Measurements from ENCODE around the gene CPN2. TPM values are rescaled to one million over a fixed set of nuclear protein-coding genes. Genes with fewer than 3 reads are reported as not detected.

Gene CPN2
- total RNA-seq, 1 experiment from 2014 or later: 0.08 TPM

DNA sequence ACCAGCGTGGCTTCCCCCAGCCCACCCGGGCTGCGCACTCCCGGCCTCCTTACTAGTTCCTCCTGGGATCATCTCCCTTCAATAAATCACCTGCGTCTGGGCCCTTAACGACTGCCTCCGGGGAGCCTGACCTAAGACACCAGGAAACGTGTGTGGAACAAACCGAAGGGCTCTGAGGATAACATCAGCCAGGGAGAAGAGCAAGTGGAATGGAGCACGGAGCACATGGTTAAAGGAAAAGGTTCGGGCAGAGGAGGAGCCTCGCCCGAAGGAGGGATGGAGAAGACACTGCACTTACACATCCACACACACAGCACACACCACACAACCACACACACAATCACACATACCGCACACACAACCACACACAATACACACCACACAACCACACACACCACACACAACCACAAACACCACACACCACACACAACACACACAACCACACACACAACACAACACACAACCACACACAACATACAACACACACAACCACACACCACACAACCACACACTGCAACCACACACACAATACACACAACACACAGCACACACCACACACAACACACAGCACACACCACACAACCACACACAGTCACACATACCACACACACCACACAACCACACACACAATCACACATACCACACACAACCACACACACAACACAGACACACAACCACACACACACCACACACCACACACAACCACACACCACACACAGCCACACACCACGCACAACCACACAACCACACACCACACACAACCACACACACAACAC is 24.7 kb downstream of the CPN2 start:
- Histone ChIP-seq H3K27ac (ENCODE audit: low read length) (no peak overlapping the region), H3K36me3 (ENCODE audit: control insufficient read depth, insufficient read depth, low read length) (no peaks in the 10 kb centered on the region), H3K4me3 (ENCODE audit: low read depth in 2 of 2, low read length in 2 of 2) (no peak overlapping the region), H3K4me1 (ENCODE audit: control insufficient read depth, insufficient read depth, low read length) (peaks cover 8% of the 10 kb centered on the region; the same call in 1 of the 2 replicates), H3K9me3 (ENCODE audit: control insufficient read depth, insufficient read depth, low read depth, low read length) (no peaks in the 10 kb centered on the region), H3K27me3 (ENCODE audit: control insufficient read depth, insufficient read depth, low read length) (no peaks in the 10 kb centered on the region)
- no TSS peak for BruUV-seq (replicated peaks)
- TF ChIP-seq, protein P1, sequence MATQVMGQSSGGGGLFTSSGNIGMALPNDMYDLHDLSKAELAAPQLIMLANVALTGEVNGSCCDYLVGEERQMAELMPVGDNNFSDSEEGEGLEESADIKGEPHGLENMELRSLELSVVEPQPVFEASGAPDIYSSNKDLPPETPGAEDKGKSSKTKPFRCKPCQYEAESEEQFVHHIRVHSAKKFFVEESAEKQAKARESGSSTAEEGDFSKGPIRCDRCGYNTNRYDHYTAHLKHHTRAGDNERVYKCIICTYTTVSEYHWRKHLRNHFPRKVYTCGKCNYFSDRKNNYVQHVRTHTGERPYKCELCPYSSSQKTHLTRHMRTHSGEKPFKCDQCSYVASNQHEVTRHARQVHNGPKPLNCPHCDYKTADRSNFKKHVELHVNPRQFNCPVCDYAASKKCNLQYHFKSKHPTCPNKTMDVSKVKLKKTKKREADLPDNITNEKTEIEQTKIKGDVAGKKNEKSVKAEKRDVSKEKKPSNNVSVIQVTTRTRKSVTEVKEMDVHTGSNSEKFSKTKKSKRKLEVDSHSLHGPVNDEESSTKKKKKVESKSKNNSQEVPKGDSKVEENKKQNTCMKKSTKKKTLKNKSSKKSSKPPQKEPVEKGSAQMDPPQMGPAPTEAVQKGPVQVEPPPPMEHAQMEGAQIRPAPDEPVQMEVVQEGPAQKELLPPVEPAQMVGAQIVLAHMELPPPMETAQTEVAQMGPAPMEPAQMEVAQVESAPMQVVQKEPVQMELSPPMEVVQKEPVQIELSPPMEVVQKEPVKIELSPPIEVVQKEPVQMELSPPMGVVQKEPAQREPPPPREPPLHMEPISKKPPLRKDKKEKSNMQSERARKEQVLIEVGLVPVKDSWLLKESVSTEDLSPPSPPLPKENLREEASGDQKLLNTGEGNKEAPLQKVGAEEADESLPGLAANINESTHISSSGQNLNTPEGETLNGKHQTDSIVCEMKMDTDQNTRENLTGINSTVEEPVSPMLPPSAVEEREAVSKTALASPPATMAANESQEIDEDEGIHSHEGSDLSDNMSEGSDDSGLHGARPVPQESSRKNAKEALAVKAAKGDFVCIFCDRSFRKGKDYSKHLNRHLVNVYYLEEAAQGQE (IDR thresholded peaks at IDR 0.05; ENCODE audit: insufficient read depth in 1 of 2, low read depth in 2 of 2, low read length in 1 of 2): no peak
- no peak for TF ChIP-seq SIN3A (IDR thresholded peaks at IDR 0.05; ENCODE audit: borderline replicate concordance, insufficient read depth, low read depth, low read length)
- no peak for ATAC-seq
- ChIA-PET CTCF (no interaction called here), POLR2A (interaction anchor here (0.7 kb wide), 1 partner anchor 192 kb away, joined by 3 read pairs; no protein-coding TSS in a partner anchor)
- no peak for DNase-seq (ENCODE audit: low read depth, low spot score)
- in situ Hi-C loops (cut with HindIII; ENCODE audit: low pct_unique_long_range_greater_than_20kb, low sequenced_read_pairs) (no loop called here), intact Hi-C loops (cut with micrococcal nuclease; ENCODE audit: unreplicated experiment) (no loop called here)

DNA sequence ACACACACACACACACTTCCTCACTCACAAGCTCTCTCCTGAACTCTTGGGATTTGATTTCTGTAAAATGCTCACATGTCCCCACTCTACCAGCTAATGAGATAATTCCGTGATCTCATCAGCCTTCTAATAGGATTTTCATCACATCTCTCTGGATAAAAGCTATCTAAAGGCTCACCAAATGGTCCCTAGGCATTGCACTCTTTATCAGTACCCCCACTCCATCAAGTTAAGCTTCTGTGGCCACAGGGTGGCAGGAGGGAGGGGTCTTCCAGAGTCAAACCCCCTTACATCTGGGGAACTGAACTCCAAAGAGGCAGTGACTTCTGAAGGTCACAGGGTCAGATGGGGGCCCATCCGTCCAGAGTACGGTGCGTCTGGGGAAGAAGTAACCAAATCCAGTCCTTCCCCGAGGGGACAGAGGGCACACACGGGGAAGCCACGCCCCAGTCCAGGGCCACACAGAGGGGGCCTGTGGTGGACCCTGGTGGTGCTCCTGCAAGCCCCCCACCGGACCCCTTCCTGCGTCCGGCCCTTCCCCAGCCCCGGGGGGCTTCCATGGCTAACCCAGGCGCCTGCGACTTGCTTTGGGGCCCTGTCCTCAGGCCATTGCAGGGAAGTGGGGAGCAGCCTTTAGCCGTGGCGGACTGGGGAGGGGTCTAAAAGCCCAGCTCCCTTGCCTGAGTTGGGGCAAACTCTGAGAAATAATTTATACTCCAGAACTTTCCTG is 25.5 kb downstream of the CPN2 start:
- H3K4me1 ChIP-seq (ENCODE audit: control insufficient read depth, insufficient read depth, low read length): peaks cover 8% of the 10 kb centered on the region; the same call in 1 of the 2 replicates
- H3K4me3 ChIP-seq (ENCODE audit: low read depth in 2 of 2, low read length in 2 of 2): no peak overlapping the region
- intact Hi-C loops (cut with micrococcal nuclease; ENCODE audit: unreplicated experiment) (no loop called here), in situ Hi-C loops (cut with HindIII; ENCODE audit: low pct_unique_long_range_greater_than_20kb, low sequenced_read_pairs) (no loop called here)
- POLR2A ChIA-PET: interaction anchor here (0.7 kb wide), 1 partner anchor 191 kb away, joined by 3 read pairs; no protein-coding TSS in a partner anchor
- H3K9me3 ChIP-seq (ENCODE audit: control insufficient read depth, insufficient read depth, low read depth, low read length): no peaks in the 10 kb centered on the region
- DNase-seq (ENCODE audit: low read depth, low spot score) (no peak), ATAC-seq (no peak)
- no peak overlapping the region for H3K27ac ChIP-seq (ENCODE audit: low read length)
- H3K36me3 ChIP-seq (ENCODE audit: control insufficient read depth, insufficient read depth, low read length): no peaks in the 10 kb centered on the region
- CTCF ChIA-PET: interaction anchor here (0.7 kb wide), 1 partner anchor 565 kb away, joined by 3 read pairs; no protein-coding TSS in a partner anchor
- no peaks in the 10 kb centered on the region for H3K27me3 ChIP-seq (ENCODE audit: control insufficient read depth, insufficient read depth, low read length)
- TF ChIP-seq, protein P2, sequence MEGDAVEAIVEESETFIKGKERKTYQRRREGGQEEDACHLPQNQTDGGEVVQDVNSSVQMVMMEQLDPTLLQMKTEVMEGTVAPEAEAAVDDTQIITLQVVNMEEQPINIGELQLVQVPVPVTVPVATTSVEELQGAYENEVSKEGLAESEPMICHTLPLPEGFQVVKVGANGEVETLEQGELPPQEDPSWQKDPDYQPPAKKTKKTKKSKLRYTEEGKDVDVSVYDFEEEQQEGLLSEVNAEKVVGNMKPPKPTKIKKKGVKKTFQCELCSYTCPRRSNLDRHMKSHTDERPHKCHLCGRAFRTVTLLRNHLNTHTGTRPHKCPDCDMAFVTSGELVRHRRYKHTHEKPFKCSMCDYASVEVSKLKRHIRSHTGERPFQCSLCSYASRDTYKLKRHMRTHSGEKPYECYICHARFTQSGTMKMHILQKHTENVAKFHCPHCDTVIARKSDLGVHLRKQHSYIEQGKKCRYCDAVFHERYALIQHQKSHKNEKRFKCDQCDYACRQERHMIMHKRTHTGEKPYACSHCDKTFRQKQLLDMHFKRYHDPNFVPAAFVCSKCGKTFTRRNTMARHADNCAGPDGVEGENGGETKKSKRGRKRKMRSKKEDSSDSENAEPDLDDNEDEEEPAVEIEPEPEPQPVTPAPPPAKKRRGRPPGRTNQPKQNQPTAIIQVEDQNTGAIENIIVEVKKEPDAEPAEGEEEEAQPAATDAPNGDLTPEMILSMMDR (IDR thresholded peaks at IDR 0.05): no peak
- TF ChIP-seq POLR2AphosphoS5 (IDR thresholded peaks at IDR 0.05; ENCODE audit: low read depth, low read length) (no peak), TCF7L2 (IDR thresholded peaks at IDR 0.05; ENCODE audit: low read depth, low read length) (no peak), SIN3A (IDR thresholded peaks at IDR 0.05; ENCODE audit: borderline replicate concordance, insufficient read depth, low read depth, low read length) (no peak)
- TF ChIP-seq, protein P1 (IDR thresholded peaks at IDR 0.05; ENCODE audit: insufficient read depth in 1 of 2, low read depth in 2 of 2, low read length in 1 of 2): no peak
- no TSS peak for BruUV-seq (replicated peaks)

Data from Panc1 (cell line).